Gastrocnemius medialis (tissue), 4 donors: ENCODE data around the gene E2F1.

Experiments
- POLR2A ChIP-seq, 2 donors: fragments of 450-650 bp; IDR thresholded peaks; one replicate each; pipeline ENCODE4 v1.6.1; 2017; ENCODE audit warnings: antibody characterized with exemption in 2 of 2, mild to moderate bottlenecking in 2 of 2, moderate library complexity in 2 of 2
- TF ChIP-seq, protein P1 (sequence below), 5 experiments: fragments of 450-650 bp in 3 of 5; fragments of 200-600 bp in 2 of 5; sonication (generic) in 2 of 5; IDR thresholded peaks in 4 of 5; conservative IDR thresholded peaks in 1 of 5; 1 replicate in 4 of 5; 2 replicates in 1 of 5; pipeline ENCODE4 v1.5.1; 2016 to 2019; ENCODE audit warnings: antibody characterized with exemption in 5 of 5, mild to moderate bottlenecking in 3 of 5, moderate library complexity in 3 of 5

DNA sequence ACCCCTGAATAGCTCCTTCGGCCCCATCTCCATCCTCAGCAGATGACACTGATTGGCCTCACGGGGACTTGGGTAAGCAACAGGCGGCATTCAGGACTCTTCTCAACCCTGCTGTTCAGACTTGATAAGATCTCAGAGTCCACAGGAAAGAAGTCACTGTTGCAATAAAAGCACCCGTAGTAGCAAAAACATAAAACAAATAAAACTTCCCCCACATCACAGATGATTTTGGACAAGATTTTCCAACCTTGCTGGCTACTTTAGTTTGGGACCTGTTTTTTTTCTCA lies 41.2 kb downstream of the E2F1 start:
- TF ChIP-seq, protein P1, sequence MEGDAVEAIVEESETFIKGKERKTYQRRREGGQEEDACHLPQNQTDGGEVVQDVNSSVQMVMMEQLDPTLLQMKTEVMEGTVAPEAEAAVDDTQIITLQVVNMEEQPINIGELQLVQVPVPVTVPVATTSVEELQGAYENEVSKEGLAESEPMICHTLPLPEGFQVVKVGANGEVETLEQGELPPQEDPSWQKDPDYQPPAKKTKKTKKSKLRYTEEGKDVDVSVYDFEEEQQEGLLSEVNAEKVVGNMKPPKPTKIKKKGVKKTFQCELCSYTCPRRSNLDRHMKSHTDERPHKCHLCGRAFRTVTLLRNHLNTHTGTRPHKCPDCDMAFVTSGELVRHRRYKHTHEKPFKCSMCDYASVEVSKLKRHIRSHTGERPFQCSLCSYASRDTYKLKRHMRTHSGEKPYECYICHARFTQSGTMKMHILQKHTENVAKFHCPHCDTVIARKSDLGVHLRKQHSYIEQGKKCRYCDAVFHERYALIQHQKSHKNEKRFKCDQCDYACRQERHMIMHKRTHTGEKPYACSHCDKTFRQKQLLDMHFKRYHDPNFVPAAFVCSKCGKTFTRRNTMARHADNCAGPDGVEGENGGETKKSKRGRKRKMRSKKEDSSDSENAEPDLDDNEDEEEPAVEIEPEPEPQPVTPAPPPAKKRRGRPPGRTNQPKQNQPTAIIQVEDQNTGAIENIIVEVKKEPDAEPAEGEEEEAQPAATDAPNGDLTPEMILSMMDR (IDR thresholded peaks at IDR 0.05 in 4 of 5, conservative IDR thresholded peaks at IDR 0.05 in 1 of 5), result no peak
- no peak for TF ChIP-seq POLR2A (IDR thresholded peaks at IDR 0.05)
